Esophagus muscularis mucosa (tissue), 4 donors: ENCODE measurements around the gene C14orf119. TPM values are rescaled to one million over a fixed set of nuclear protein-coding genes. Genes with fewer than 3 reads are reported as not detected.

Experiments used
- DNase-seq: peaks from one replicate; pipeline ENCODE4 v3.0.0-alpha.2; 2017; ENCODE audit errors: extremely low spot score
- H3K27ac ChIP-seq, 4 donors: fragments of 200-600 bp; sonication (generic); replicated peaks in 1 of 4; 1 replicate in 3 of 4; 2 replicates in 1 of 4; pipeline ENCODE4 v1.5.1; 2016 to 2019; ENCODE audit warnings: mild to moderate bottlenecking in 1 of 4
- H3K27me3 ChIP-seq, 4 donors: fragments of 200-600 bp; sonication (generic); one replicate each; pipeline versions ENCODE4 v1.5.1 to v1.6.0; 2016 to 2019
- H3K36me3 ChIP-seq, 4 donors: fragments of 200-600 bp; sonication (generic); one replicate each; pipeline ENCODE4 v1.5.1; 2016 to 2019
- H3K4me1 ChIP-seq, 4 donors: fragments of 200-600 bp; sonication (generic); one replicate each; pipeline ENCODE4 v1.5.1; 2016 to 2019
- H3K4me3 ChIP-seq, 4 donors: fragments of 200-600 bp; sonication (generic); 1 replicate in 2 of 4; 2 replicates in 2 of 4; pipeline ENCODE4 v1.5.1; 2016 to 2019; ENCODE audit warnings: mild to moderate bottlenecking in 4 of 4, moderate library complexity in 1 of 4
- H3K9me3 ChIP-seq, 4 donors: fragments of 200-600 bp; sonication (generic); 1 replicate in 3 of 4; 2 replicates in 1 of 4; pipeline ENCODE4 v1.5.1; 2016 to 2019
- EP300 ChIP-seq: sonication (generic); formaldehyde crosslinking; IDR thresholded peaks from one replicate; pipeline ENCODE4 v1.6.1; 2017; ENCODE audit warnings: antibody characterized with exemption
- POLR2A ChIP-seq: fragments of 450-650 bp; IDR thresholded peaks from one replicate; pipeline ENCODE4 v1.6.1; 2017; ENCODE audit warnings: antibody characterized with exemption, moderate library complexity, mild to moderate bottlenecking, low read depth
- POLR2AphosphoS5 ChIP-seq, 2 donors: sonication (generic); formaldehyde crosslinking; IDR thresholded peaks; one replicate each; pipeline ENCODE4 v1.6.1; 2017; ENCODE audit warnings: antibody characterized with exemption in 2 of 2
- WGBS: methylation state at CpG from one replicate; pipeline ENCODE4 v1.1.5; 2018; 5-methylcytosine and 5-hydroxymethylcytosine counted together
- intact Hi-C: fragments of 100-400 bp; cut with DNase I; formaldehyde crosslinking; loops from one replicate; pipeline ENCODE4 v1.15.1; 2023
- total RNA-seq, 4 donors: library from RNA; depleted of rRNA; stranded (reverse); fragments of >200 nt; gene quantifications; one replicate each; pipeline versions ENCODE4 v1.1.0 to v1.2.1, GENCODE V29; 2016
- TF ChIP-seq, protein P1 (sequence below), 3 experiments: fragments of 200-600 bp in 2 of 3; fragments of 450-650 bp in 1 of 3; sonication (generic) in 2 of 3; IDR thresholded peaks; one replicate each; pipeline ENCODE4 v1.5.1; 2017 to 2019; ENCODE audit warnings: antibody characterized with exemption in 3 of 3, mild to moderate bottlenecking in 2 of 3, moderate library complexity in 1 of 3

C14orf119 gene
- total RNA-seq, 4 donors from 2014 or later, result 21.2 to 42.5 (median 34.0) TPM

DNA sequence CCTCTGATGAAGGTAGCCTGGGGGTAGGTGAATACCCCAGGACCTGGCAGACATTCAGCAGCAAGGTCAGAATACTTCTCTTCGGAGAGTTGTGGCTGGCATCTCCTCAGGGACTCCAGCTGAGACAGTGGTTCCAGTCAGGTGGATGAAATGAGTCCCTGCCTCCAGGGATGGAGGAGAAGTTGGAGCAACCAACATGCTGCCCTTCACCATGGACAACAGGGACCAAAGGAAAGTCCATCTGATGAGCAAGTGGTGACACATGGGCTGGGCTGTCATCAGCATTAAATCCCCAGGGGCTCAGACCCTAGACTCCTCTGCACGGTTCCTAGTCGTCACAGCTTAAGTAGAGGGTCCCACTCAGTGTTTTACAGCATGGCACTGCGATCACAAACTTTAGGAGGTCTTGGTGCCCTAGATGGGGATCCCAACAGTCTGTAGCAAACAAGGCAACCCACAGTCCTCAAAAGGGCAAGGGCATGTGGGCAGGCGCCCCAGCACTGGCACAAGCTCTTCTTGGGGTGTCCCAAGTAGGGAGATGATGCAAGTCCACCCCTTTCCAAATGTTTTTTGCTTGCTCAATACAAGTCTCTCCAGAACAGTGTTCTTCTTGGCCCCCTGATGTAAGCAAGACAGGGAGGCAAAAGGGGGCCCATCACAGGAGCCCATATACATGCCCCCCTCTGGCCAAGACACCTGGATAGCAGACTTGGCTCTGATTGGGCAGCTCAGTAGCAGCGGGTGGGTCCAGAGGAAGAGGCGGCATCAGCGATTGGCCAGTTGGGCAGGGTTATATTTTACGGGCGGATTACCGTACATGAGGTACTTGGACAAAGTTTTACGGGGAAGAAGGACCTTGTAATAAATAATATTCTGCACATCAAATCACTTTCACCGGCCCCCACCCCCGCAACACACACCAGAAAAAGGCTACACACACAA lies 27.2 kb upstream of the C14orf119 start:
- no peaks in the 10 kb centered on the region for H3K27me3 ChIP-seq
- no peak overlapping the region for H3K4me3 ChIP-seq
- H3K9me3 ChIP-seq, result no peaks in the 10 kb centered on the region
- peaks cover 28 to 70% (median 66%) of the 10 kb centered on the region in 4 donors for H3K36me3 ChIP-seq
- intact Hi-C loops, result no loop called here
- H3K4me1 ChIP-seq, result peaks cover 25 to 51% (median 48%) of the 10 kb centered on the region in 4 donors
- DNase-seq, result no peak
- peak overlapping the region in 3 of 4 donors; percentile 6 to 88 (median 8) for H3K27ac ChIP-seq
- no peak for TF ChIP-seq EP300
- no peak for TF ChIP-seq POLR2A
- no peak for TF ChIP-seq POLR2AphosphoS5 (IDR thresholded peaks at IDR 0.05)
- TF ChIP-seq, protein P1, sequence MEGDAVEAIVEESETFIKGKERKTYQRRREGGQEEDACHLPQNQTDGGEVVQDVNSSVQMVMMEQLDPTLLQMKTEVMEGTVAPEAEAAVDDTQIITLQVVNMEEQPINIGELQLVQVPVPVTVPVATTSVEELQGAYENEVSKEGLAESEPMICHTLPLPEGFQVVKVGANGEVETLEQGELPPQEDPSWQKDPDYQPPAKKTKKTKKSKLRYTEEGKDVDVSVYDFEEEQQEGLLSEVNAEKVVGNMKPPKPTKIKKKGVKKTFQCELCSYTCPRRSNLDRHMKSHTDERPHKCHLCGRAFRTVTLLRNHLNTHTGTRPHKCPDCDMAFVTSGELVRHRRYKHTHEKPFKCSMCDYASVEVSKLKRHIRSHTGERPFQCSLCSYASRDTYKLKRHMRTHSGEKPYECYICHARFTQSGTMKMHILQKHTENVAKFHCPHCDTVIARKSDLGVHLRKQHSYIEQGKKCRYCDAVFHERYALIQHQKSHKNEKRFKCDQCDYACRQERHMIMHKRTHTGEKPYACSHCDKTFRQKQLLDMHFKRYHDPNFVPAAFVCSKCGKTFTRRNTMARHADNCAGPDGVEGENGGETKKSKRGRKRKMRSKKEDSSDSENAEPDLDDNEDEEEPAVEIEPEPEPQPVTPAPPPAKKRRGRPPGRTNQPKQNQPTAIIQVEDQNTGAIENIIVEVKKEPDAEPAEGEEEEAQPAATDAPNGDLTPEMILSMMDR (IDR thresholded peaks at IDR 0.05), result no peak
- 81% methylated on average over 13 of the region's 14 CpGs for WGBS

DNA sequence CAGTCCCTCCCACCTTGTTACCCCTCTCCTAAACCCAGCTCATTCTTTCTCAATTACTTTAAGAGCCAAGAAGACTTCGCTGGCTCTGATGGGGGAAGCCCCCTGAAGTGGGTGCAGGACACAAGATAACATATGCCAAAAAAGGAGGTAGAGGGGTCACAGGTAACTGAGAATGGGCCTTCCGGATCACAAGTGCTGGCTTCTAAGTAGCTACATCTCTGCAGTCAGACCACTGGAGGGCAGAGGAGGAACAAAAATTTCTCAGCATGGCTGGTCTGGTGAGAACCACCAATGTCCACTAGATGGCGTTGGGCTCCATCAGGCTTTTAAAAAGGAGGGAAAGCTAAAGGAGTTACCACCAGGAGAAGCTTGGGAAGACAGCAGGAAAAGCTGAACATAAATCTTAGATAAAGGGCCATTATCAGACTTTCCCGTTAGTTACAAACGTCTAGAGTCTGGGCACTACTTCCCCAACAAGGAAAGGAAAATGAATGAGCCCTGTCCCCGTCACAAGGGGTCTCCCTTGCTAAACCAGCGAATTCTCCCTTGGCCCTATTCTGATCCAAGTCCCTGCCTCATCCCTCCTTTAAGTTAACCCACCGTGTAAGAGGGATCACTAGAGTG lies 26.4 kb upstream of the C14orf119 start:
- intact Hi-C loops, result no loop called here
- H3K4me1 ChIP-seq, result peaks cover 29 to 54% (median 49%) of the 10 kb centered on the region in 4 donors
- no peaks in the 10 kb centered on the region for H3K27me3 ChIP-seq
- DNase-seq, result no peak
- no peaks in the 10 kb centered on the region for H3K9me3 ChIP-seq
- no peak overlapping the region for H3K4me3 ChIP-seq
- peak overlapping the region; percentile 8 to 88 (median 58) for H3K27ac ChIP-seq
- TF ChIP-seq POLR2A (no peak), POLR2AphosphoS5 (IDR thresholded peaks at IDR 0.05) (peak; percentile 47 to 65), EP300 (no peak)
- TF ChIP-seq, protein P1 (IDR thresholded peaks at IDR 0.05), result peak in 2 of 3 experiments; percentile 97 to 98
- H3K36me3 ChIP-seq, result peaks cover 25 to 70% (median 66%) of the 10 kb centered on the region in 4 donors
- 25% methylated on average over 8 of the region's 8 CpGs for WGBS

DNA sequence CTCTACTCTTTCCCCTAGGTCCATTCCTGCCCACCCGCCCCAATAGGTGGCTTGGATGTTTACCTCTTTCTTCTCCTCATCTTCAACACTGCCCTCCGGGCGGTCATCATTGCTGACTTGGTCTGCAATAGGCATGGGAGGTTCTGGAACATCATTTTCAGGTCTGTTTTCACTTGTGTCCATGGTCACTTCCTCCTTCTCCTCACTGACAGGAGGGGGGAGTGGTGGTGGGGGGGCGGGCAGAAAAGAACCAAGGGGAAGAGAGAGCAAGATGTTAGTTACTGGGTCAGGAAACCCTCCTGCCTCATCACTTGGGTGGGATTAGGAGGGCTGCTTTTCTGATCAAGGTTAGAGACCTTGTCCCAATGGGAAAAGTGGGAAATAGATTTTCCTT lies 25.9 kb upstream of the C14orf119 start:
- DNase-seq, result no peak
- peak overlapping the region in 3 of 4 donors; percentile 29 to 88 (median 86) for H3K27ac ChIP-seq
- peaks cover 25 to 70% (median 66%) of the 10 kb centered on the region in 4 donors for H3K36me3 ChIP-seq
- no peak overlapping the region for H3K4me3 ChIP-seq
- H3K27me3 ChIP-seq, result no peaks in the 10 kb centered on the region
- H3K9me3 ChIP-seq, result no peaks in the 10 kb centered on the region
- H3K4me1 ChIP-seq, result peaks cover 29 to 54% (median 49%) of the 10 kb centered on the region in 4 donors
- WGBS, result 76% methylated on average over 4 of the region's 4 CpGs
- TF ChIP-seq POLR2AphosphoS5 (IDR thresholded peaks at IDR 0.05) (no peak), POLR2A (no peak), EP300 (no peak)
- TF ChIP-seq, protein P1 (IDR thresholded peaks at IDR 0.05), result no peak
- intact Hi-C loops, result no loop called here

DNA sequence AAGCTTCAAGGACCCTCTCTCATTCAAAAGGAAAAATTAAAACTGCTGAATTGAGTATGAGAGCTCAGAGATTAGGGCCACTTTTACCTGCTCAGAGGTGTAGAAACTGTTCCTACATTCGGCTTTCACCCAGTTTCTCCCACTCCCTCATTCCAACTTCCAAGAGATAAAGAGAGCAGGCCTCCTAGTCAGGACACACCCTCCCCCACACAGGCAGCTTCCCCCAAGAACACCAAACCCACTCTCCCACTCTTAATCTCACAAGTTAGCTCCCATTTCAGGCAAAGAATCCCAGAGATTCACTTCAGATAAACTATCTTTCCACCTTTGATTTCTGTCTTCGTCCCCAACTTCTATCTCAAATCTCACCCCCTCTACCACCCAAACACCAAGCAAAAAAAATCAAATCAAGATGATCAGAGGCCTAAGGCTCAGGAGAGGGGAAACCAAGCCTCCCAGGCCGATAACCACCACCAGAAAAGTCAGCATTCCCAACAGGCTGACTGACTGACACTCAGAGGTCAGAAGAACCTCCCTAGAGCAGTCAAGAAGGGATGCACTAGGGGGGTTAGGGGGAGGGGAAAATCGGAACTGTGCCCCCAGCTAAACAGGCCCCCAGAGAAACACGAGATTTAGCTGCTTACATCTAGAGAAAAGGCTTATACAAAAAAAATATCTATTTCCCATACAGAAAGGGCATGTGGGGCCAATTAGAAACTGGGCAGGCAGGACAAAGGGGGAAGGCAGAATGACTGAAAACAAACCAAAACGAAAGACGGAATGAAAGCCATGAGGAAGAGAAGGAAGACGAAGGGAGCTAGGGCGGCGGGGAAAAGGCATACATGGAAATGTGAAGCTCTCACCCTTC lies 24.8 kb upstream of the C14orf119 start:
- Histone ChIP-seq H3K4me3 (peak overlapping the region; percentile 62 to 66 (median 63)), H3K4me1 (peaks cover 29 to 54% (median 49%) of the 10 kb centered on the region in 4 donors), H3K27me3 (no peaks in the 10 kb centered on the region), H3K36me3 (peaks cover 35 to 70% (median 67%) of the 10 kb centered on the region in 4 donors), H3K9me3 (no peaks in the 10 kb centered on the region), H3K27ac (peak overlapping the region; percentile 77 to 88 (median 84))
- intact Hi-C loops, result no loop called here
- TF ChIP-seq EP300 (no peak), POLR2AphosphoS5 (IDR thresholded peaks at IDR 0.05) (no peak), POLR2A (no peak)
- TF ChIP-seq, protein P1 (IDR thresholded peaks at IDR 0.05), result no peak
- no peak for DNase-seq
- 12% methylated on average over 10 of the region's 10 CpGs for WGBS
